Measurements from ENCODE around the gene SLC38A1. TPM values are rescaled to one million over a fixed set of nuclear protein-coding genes. Genes with fewer than 3 reads are reported as not detected.
A peak's percentile ranks its signal among the peaks of the same experiment; 100 is the strongest.

The SLC38A1 gene
- polyA plus RNA-seq, 2 of the 4 experiments (the other 2 are of a cell fraction), result 62.7 to 231 TPM

GRCh38 chr12:46234000-46234399 lies 34.8 kb downstream of the SLC38A1 start:
- TF ChIP-seq ESRRA (IDR thresholded peaks at IDR 0.05; ENCODE audit: borderline replicate concordance, low read length) (no peak), BCL3 (IDR thresholded peaks at IDR 0.05) (no peak), FOXS1 (CRISPR knock-in tag; IDR thresholded peaks at IDR 0.05) (no peak), JUNB (IDR thresholded peaks at IDR 0.05) (no peak), CHD2 (IDR thresholded peaks at IDR 0.05; ENCODE audit: low read length, partially characterized antibody) (no peak), ZC3H11A (IDR thresholded peaks at IDR 0.05) (no peak), MAFK (IDR thresholded peaks at IDR 0.05; ENCODE audit: partially characterized antibody) (no peak), MAZ (IDR thresholded peaks at IDR 0.05; ENCODE audit: borderline replicate concordance, low read depth, low read length) (no peak), KDM1A (IDR thresholded peaks at IDR 0.05; ENCODE audit: low read depth) (no peak), SMC3 (IDR thresholded peaks at IDR 0.05) (no peak), EP300 (IDR thresholded peaks at IDR 0.05) (no peak)
- TF ChIP-seq, protein P1, sequence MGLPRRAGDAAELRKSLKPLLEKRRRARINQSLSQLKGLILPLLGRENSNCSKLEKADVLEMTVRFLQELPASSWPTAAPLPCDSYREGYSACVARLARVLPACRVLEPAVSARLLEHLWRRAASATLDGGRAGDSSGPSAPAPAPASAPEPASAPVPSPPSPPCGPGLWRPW (IDR thresholded peaks at IDR 0.05), result no peak
- Histone ChIP-seq H3K4me3 (no peak overlapping the region), H3K4me1 (no peaks in the 10 kb centered on the region), H3K27ac (no peak overlapping the region), H3K9me3 (no peaks in the 10 kb centered on the region), H3K4me2 (no peak overlapping the region)
- ATAC-seq, result 0 out of 6 replicates have a peak, but pooled peaks of 1 of the 2 experiments have one; percentile 17
- no peak for FAIRE-seq
- no peak for DNase-seq (ENCODE audit: low read depth in 1 of 2, low spot score in 1 of 2)
- ChIA-PET POLR2A (interaction anchor here (1.5 kb wide), 1 partner anchor 33 kb away, joined by 3 read pairs; no protein-coding TSS in a partner anchor), CTCF (no interaction called here)
- WGBS (ENCODE audit: missing lambda C conversion rate), result 95% methylated on average over 1 of the region's 1 CpG

DNA sequence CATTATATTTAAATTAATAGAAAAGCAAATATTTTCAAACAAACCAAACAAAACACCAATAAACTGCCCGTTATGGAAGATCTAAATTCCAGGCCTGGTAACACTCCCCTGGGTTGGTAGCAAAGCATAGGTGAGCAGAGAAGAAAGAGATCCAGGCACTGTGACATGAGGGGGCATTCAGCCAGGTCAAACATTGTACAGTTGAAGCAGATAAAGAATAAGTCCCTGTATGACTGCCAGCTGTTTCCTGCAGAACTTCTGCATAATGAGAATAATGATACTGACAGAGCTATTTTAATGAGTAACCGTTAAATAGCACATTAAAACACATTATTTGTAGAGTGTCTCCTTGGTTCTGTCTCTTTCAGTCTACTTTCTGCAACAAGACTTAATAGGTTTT lies 35.4 kb downstream of the SLC38A1 start:
- Histone ChIP-seq H3K4me1 (no peaks in the 10 kb centered on the region), H3K9me3 (no peaks in the 10 kb centered on the region), H3K4me2 (no peak overlapping the region), H3K27ac (no peak overlapping the region), H3K4me3 (no peak overlapping the region)
- TF ChIP-seq POLR2AphosphoS2 (conservative IDR thresholded peaks at IDR 0.05; ENCODE audit: low read length), result no peak
- TF ChIP-seq, protein P2, sequence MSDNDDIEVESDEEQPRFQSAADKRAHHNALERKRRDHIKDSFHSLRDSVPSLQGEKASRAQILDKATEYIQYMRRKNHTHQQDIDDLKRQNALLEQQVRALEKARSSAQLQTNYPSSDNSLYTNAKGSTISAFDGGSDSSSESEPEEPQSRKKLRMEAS (IDR thresholded peaks at IDR 0.05), result no peak
- no peak for TF ChIP-seq HOXB13 (CRISPR knock-in tag; IDR thresholded peaks at IDR 0.05; ENCODE audit: low read depth)
- TF ChIP-seq REST (IDR thresholded peaks at IDR 0.05), result no peak
- TF ChIP-seq EP300 (IDR thresholded peaks at IDR 0.05), result no peak
- TF ChIP-seq FOSB (CRISPR knock-in tag; IDR thresholded peaks at IDR 0.05), result no peak
- no peak for TF ChIP-seq SMC3 (IDR thresholded peaks at IDR 0.05)
- TF ChIP-seq MAZ (IDR thresholded peaks at IDR 0.05; ENCODE audit: borderline replicate concordance, low read depth, low read length), result no peak
- no peak for TF ChIP-seq KDM5A (IDR thresholded peaks at IDR 0.05)
- no peak for TF ChIP-seq CHD4 (IDR thresholded peaks at IDR 0.05; ENCODE audit: borderline replicate concordance)
- no peak for TF ChIP-seq PBX3 (IDR thresholded peaks at IDR 0.05)
- TF ChIP-seq NPAS2 (CRISPR knock-in tag; IDR thresholded peaks at IDR 0.05; ENCODE audit: borderline replicate concordance), result no peak
- no peak for TF ChIP-seq RFX5 (IDR thresholded peaks at IDR 0.05)
- no peak for TF ChIP-seq MAFK (IDR thresholded peaks at IDR 0.05; ENCODE audit: partially characterized antibody)
- no peak for TF ChIP-seq CEBPB (IDR thresholded peaks at IDR 0.05)
- TF ChIP-seq CHD2 (IDR thresholded peaks at IDR 0.05; ENCODE audit: low read length, partially characterized antibody), result no peak
- TF ChIP-seq EHF (CRISPR knock-in tag; IDR thresholded peaks at IDR 0.05), result no peak
- no peak for TF ChIP-seq KDM1A (IDR thresholded peaks at IDR 0.05; ENCODE audit: low read depth)
- no peak for TF ChIP-seq POLR2A (IDR thresholded peaks at IDR 0.05; ENCODE audit: low read length)
- TF ChIP-seq CBX8 (IDR thresholded peaks at IDR 0.05), result no peak
- ChIA-PET CTCF (interaction anchor here (1.1 kb wide), 1 partner anchor 11 kb away, joined by 3 read pairs; no protein-coding TSS in a partner anchor), POLR2A (interaction anchor here (1.5 kb wide), 1 partner anchor 33 kb away, joined by 3 read pairs; no protein-coding TSS in a partner anchor)
- FAIRE-seq (no peak), ATAC-seq (no peak), DNase-seq (ENCODE audit: low read depth in 1 of 2, low spot score in 1 of 2) (no peak)
- 86% methylated on average over 2 of the region's 2 CpGs for WGBS (ENCODE audit: missing lambda C conversion rate)
